Osteocyte (in vitro differentiated cells): ENCODE results near the gene MTMR12. TPM values are rescaled to one million over a fixed set of nuclear protein-coding genes. Genes with fewer than 3 reads are reported as not detected.

ENCODE experiments used
- DNase-seq: peaks from one replicate; pipeline ENCODE4 v3.0.0; 2021; ENCODE audit warnings: mixed read lengths; ENCODE audit not compliant: unreplicated experiment; ENCODE audit errors: extremely low spot score
- H3K27ac Mint-ChIP-seq: one replicate; pipeline ENCODE4 v1.8.0; 2021; ENCODE audit warnings: mild to moderate bottlenecking, mixed read lengths; ENCODE audit not compliant: unreplicated experiment
- H3K27me3 Mint-ChIP-seq: one replicate; pipeline ENCODE4 v1.8.0; 2021; ENCODE audit warnings: mixed read lengths; ENCODE audit not compliant: unreplicated experiment
- H3K36me3 Mint-ChIP-seq: one replicate; pipeline ENCODE4 v1.8.0; 2021; ENCODE audit warnings: mixed read lengths; ENCODE audit not compliant: unreplicated experiment
- H3K4me1 Mint-ChIP-seq: one replicate; pipeline ENCODE4 v1.8.0; 2021; ENCODE audit warnings: mixed read lengths; ENCODE audit not compliant: unreplicated experiment
- H3K4me3 Mint-ChIP-seq: one replicate; pipeline ENCODE4 v1.8.0; 2021; ENCODE audit warnings: mild to moderate bottlenecking, moderate library complexity, mixed read lengths; ENCODE audit not compliant: unreplicated experiment
- H3K9me3 Mint-ChIP-seq: one replicate; pipeline ENCODE4 v1.8.0; 2021; ENCODE audit warnings: mixed read lengths; ENCODE audit not compliant: unreplicated experiment
- CTCF ChIP-seq: fragments of 200-600 bp; sonication (generic); IDR thresholded peaks from 2 replicates; pipeline ENCODE4 v1.5.0; 2021; ENCODE audit warnings: antibody characterized with exemption, mild to moderate bottlenecking, moderate library complexity
- total RNA-seq: library from RNA; stranded (reverse); gene quantifications from 2 replicates; pipeline ENCODE4 v1.2.1, GENCODE V29; 2021

MTMR12 gene
- total RNA-seq, 1 donor from 2014 or later, result 23.4 TPM

- no peak for TF ChIP-seq CTCF
- Mint-ChIP-seq H3K27me3 (no peaks in the 10 kb centered on the region), H3K36me3 (peaks cover 4% of the 10 kb centered on the region), H3K4me3 (no peak overlapping the region), H3K27ac (no peak overlapping the region), H3K4me1 (no peaks in the 10 kb centered on the region), H3K9me3 (peaks cover 23% of the 10 kb centered on the region)
- no peak for DNase-seq
Measured at GRCh38 chr5:32343058-32343672, 30.4 kb upstream of the MTMR12 start.

- H3K4me3 Mint-ChIP-seq, result no peak overlapping the region
- H3K9me3 Mint-ChIP-seq, result peaks cover 20% of the 10 kb centered on the region
- peaks cover 6% of the 10 kb centered on the region for H3K36me3 Mint-ChIP-seq
- no peak for DNase-seq
- H3K27me3 Mint-ChIP-seq, result no peaks in the 10 kb centered on the region
- H3K4me1 Mint-ChIP-seq, result no peaks in the 10 kb centered on the region
- no peak overlapping the region for H3K27ac Mint-ChIP-seq
- no peak for TF ChIP-seq CTCF
Measured at GRCh38 chr5:32342656-32343055, 29.9 kb upstream of the MTMR12 start.

GRCh38 chr5:32339878-32340277 lies 27.1 kb upstream of the MTMR12 start:
- Mint-ChIP-seq H3K27ac (no peak overlapping the region), H3K4me3 (no peak overlapping the region), H3K9me3 (peaks cover 19% of the 10 kb centered on the region), H3K4me1 (no peaks in the 10 kb centered on the region), H3K27me3 (peaks cover 4% of the 10 kb centered on the region), H3K36me3 (peaks cover 6% of the 10 kb centered on the region)
- TF ChIP-seq CTCF, result no peak
- no peak for DNase-seq

- TF ChIP-seq CTCF, result no peak
- Mint-ChIP-seq H3K36me3 (peaks cover 6% of the 10 kb centered on the region), H3K27ac (no peak overlapping the region), H3K4me1 (no peaks in the 10 kb centered on the region), H3K27me3 (peaks cover 4% of the 10 kb centered on the region), H3K9me3 (peaks cover 19% of the 10 kb centered on the region), H3K4me3 (no peak overlapping the region)
- DNase-seq, result no peak
Measured at GRCh38 chr5:32339198-32339597, 26.5 kb upstream of the MTMR12 start.

- Mint-ChIP-seq H3K4me3 (no peak overlapping the region), H3K27ac (no peak overlapping the region), H3K27me3 (peaks cover 4% of the 10 kb centered on the region), H3K4me1 (peaks cover 2% of the 10 kb centered on the region), H3K9me3 (peaks cover 9% of the 10 kb centered on the region), H3K36me3 (peaks cover under 1% of the 10 kb centered on the region)
- DNase-seq, result no peak
- no peak for TF ChIP-seq CTCF
Measured at GRCh38 chr5:32332966-32333365, 20.2 kb upstream of the MTMR12 start.
